CD4-positive, alpha-beta T cell treated with Interferon gamma for 1 hour (primary cell): Measurements from ENCODE around the gene SORL1.

Experiments used
- DNase-seq: peaks from one replicate; pipeline ENCODE4 v3.0.0-alpha.2; 2020

Gene SORL1

DNA sequence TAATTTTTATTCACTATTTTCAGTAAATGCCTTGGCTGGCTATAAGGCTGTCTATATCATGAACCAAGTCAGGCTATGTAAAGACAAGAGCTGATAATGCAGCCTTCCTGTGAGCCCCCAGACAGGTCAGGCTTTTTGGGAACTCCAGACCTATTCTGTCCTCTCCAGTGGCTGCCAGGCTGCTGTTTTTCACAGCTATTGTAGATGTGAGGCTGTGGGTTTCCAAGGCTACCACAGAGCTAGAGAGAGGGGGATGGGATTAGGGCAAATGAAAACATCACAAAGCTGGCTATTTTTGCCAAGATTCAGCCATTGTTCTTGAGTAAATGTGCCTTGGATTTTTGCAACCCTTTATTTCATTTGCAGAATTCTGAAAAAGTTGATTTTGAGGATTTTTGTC, 56.3 kb downstream of the SORL1 start:
- DNase-seq: no peak

DNA sequence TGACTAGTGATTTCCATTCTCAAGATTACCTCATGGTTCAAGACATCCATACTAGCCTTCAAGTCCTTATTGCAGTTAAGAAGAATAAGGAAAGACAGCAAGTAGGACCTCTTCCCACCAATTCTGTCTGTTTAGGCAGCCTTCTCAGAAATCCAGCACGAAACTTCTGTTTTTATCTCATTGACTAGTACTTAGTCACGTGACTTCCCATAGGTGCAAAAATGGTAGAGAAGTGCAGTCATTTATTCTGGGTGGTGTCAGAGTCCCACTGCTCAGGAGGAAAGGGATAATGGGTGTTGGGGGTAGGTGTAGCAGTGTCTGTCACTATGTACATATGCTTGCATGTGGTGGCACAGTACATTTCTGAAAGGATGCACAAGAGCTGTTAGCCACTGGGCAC, 58.3 kb downstream of the SORL1 start:
- no peak for DNase-seq

- DNase-seq: no peak
Measured at GRCh38 chr11:121512468-121513465, 60.7 kb downstream of the SORL1 start.

- no peak for DNase-seq
Measured at GRCh38 chr11:121513807-121514206, 61.7 kb downstream of the SORL1 start.

- DNase-seq: no peak
Measured at GRCh38 chr11:121514432-121515334, 62.6 kb downstream of the SORL1 start.

GRCh38 chr11:121515335-121515671, 63.2 kb downstream of the SORL1 start:
- no peak for DNase-seq

DNA sequence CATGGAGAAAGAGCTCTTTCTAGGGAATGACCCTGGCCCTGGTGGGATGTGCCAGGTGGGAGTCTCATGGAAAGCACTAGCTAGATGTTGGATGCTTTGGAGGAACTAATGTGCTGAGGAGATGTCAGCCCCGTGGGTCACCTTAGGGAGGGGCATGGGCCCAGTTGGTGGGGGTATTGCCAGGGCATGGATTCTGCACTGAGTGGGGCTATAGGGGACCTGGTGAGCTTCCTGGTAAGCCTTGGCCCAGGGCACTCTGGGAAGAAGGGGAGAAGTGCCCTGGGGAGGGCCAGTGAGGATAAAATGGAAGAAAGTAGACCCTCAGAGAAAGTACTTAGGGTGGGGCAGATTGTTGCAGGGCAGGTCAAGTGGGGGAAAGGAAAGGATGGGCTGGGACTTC, 65.9 kb downstream of the SORL1 start:
- no peak for DNase-seq

DNA sequence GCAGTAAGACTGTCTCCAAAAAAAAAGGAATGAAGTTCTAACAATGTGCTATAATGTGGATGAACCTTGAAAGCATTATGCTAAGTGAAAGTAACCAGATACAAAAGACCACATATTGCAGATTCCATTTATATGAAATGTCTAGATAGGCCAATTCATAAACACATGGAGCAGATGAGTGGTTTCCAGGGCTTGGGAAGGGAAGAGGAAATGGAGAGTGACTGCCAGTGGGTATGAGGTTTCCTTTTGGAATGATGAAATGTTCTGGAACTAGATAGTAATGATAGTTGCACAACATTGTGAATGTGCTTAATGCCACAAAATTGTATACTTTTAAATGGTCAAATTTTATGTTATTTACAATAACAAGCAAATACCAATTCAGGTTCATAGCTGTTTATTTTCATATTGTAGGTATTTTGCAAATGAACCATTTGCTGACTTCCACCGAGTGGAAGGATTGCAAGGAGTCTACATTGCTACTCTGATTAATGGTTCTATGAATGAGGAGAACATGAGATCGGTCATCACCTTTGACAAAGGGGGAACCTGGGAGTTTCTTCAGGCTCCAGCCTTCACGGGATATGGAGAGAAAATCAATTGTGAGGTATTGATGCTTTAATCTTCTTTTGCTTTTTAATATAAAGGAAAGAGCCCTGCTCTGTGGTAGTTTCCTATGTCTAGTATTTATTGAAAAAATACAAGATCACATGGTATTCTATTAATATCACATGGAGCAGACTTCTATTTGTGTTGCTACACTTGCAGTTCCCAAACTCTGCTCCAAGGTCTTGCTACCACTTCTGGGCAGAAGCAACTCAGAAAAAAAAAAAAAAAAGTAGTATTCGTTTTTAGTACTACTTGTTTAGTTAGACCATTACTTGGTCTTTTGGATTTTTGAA, 68.4 kb downstream of the SORL1 start:
- DNase-seq: no peak

- DNase-seq: no peak
Measured at GRCh38 chr11:121521145-121522042, 69.3 kb downstream of the SORL1 start.

DNA sequence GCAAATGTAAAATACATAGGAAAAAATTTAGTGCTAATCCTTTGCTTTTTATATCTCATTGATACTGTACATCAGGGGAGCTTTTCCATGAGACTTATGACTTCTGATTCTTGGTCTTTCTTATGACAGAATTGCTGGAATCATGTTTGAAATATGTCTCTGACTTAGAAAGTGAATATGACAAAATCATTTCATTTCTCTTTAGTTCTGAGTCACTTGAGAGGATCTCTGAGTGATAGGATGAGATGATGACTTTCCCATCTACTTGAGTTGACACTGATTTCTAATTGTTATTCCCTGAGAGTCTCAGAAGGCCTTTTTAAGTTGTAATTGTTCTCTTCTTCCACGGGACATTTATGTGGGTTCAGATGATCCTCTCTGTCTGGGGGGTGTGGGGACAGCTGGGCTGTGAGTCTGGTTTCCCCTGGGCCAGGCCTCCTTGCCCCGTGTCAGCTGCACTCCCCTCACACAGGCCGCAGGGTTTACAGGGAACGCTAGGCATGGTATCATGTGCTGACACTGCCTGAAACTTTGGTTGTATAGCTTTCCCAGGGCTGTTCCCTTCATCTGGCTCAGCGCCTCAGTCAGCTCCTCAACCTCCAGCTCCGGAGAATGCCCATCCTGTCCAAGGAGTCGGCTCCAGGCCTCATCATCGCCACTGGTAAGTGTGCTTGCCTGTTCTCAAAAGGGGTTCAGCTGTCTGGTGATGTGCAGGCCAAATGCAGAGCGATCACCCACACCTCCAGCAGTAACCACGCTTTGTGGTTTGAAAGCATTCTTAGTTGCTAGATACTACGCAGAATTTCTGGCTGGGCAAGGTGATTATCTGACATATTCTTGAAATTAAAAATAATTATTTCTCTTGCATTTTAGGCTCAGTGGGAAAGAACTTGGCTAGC, 70.2 kb downstream of the SORL1 start:
- no peak for DNase-seq

- no peak for DNase-seq
Measured at GRCh38 chr11:121523581-121524232, 71.6 kb downstream of the SORL1 start.

DNA sequence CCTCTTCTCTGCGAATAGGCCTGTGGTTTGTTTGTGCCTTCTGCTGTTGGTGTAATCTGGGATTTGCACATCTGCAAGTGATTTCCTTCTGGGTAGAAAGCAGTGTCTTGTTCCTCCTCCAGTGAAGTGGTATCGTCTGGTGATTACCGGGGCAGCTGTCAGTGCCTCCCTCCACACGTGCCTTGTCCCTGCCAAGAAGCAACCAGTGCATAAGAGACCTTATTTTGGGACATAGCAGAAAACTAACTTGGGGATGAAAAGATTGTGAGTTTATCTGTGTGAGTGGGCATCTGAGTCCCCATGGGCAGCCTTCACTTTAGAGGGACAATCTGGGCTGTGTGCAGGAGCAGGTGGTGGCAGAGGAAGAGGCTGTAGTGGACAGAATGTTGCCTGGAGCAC, 72.1 kb downstream of the SORL1 start:
- no peak for DNase-seq

GRCh38 chr11:121525376-121525775, 73.3 kb downstream of the SORL1 start:
- no peak for DNase-seq

GRCh38 chr11:121530257-121530656, 78.1 kb downstream of the SORL1 start:
- DNase-seq: no peak

DNA sequence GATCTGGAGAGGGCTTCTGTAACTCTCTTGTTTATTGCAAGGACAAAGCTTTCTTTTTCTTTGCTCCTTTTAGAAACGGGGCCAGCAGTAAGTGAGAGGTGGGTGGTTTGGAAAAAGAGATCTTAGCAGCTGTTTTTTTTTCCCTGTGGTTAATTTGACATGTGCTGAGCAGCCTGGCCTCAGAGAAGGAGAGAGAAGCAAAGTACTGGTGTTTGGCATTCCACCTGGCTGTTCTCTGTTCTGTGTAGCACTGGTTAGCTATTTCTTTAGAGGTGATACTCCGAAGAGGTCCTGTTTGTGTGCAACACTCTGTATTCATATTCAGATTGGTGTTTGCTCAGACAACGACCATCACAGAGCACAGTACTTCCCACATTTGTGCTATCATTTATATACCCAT, 81.5 kb downstream of the SORL1 start:
- DNase-seq: no peak

GRCh38 chr11:121534131-121535093, 82.3 kb downstream of the SORL1 start:
- no peak for DNase-seq

GRCh38 chr11:121535129-121535796, 83.1 kb downstream of the SORL1 start:
- DNase-seq: no peak

GRCh38 chr11:121536126-121536525, 84.0 kb downstream of the SORL1 start:
- DNase-seq: no peak
